C1 segment of cervical spinal cord (tissue), 14 donors: ENCODE data around the gene SGTA.
"Not testable (repeated sequence)": the region's sequence is repeated elsewhere in the genome, so short reads cannot be mapped to it uniquely, and the experiment has no call there.

Experiments used
- DNase-seq, 14 donors: peaks; one replicate each; lab custom pipeline; 2025; lab: John Stamatoyannopoulos, UW

The SGTA gene

GRCh38 chr19:2795827-2796658 lies 13.0 kb upstream of the SGTA start:
- no peak for DNase-seq

GRCh38 chr19:2793577-2793976 lies 10.5 kb upstream of the SGTA start:
- no peak for DNase-seq

GRCh38 chr19:2793126-2793525 lies 10.1 kb upstream of the SGTA start:
- no peak for DNase-seq

GRCh38 chr19:2792666-2793065 lies 9.6 kb upstream of the SGTA start:
- DNase-seq, result not testable (repeated sequence)

GRCh38 chr19:2791876-2792275 lies 8.8 kb upstream of the SGTA start:
- no peak for DNase-seq

- no peak for DNase-seq
Observed at GRCh38 chr19:2791440-2791839, 8.4 kb upstream of the SGTA start.

GRCh38 chr19:2790557-2791271 lies 7.6 kb upstream of the SGTA start:
- DNase-seq, result no peak

GRCh38 chr19:2790194-2790556 lies 7.1 kb upstream of the SGTA start:
- DNase-seq, result no peak

GRCh38 chr19:2788237-2788636 lies 5.2 kb upstream of the SGTA start:
- DNase-seq, result no peak

GRCh38 chr19:2787115-2787514 lies 4.0 kb upstream of the SGTA start:
- no peak for DNase-seq

- DNase-seq, result peak; percentile 73 to 96 (median 93)
Observed at GRCh38 chr19:2785244-2785997, 2.3 kb upstream of the SGTA start, which contains the start of gene THOP1. Gene THOP1, plus strand, starts transcription at chr19:2785503. Its CDS starts 160 bp downstream, at chr19:2785663.

GRCh38 chr19:2783781-2784145 lies 690 bp upstream of the SGTA start:
- no peak for DNase-seq

- no peak for DNase-seq
Observed at GRCh38 chr19:2782329-2782935, 641 bp downstream of the SGTA start.

- DNase-seq, result no peak
Observed at GRCh38 chr19:2780284-2780683, 2.8 kb downstream of the SGTA start.

GRCh38 chr19:2779121-2779740 lies 3.8 kb downstream of the SGTA start:
- peak in 11 of 14 donors; percentile 15 to 66 (median 48) for DNase-seq

- no peak for DNase-seq
Observed at GRCh38 chr19:2777952-2778683, 5.0 kb downstream of the SGTA start.

GRCh38 chr19:2775556-2776430 lies 7.3 kb downstream of the SGTA start:
- peak in 7 of 14 donors; percentile 13 to 74 (median 38) for DNase-seq

GRCh38 chr19:2774953-2775555 lies 8.0 kb downstream of the SGTA start:
- peak in 5 of 14 donors; percentile 33 to 74 (median 43) for DNase-seq

- DNase-seq, result no peak
Observed at GRCh38 chr19:2774083-2774679, 8.9 kb downstream of the SGTA start.
